Measurements from ENCODE around the gene GTPBP6. TPM values are rescaled to one million over a fixed set of nuclear protein-coding genes. Genes with fewer than 3 reads are reported as not detected.

The GTPBP6 gene
- total RNA-seq, 4 donors from 2014 or later, result 39.3 to 84.1 (median 56.3) TPM

GRCh38 chrX:337331-337831 is 18.8 kb upstream of the GTPBP6 start:
- Histone ChIP-seq H3K36me3 (peaks cover 0 to 84% (median 0%) of the 10 kb centered on the region in 3 donors), H3K27me3 (peaks cover 0 to 2% of the 10 kb centered on the region in 2 donors), H3K4me1 (no peaks in the 10 kb centered on the region), H3K27ac (no peak overlapping the region), H3K4me3 (no peak overlapping the region), H3K9me3 (no peaks in the 10 kb centered on the region)
- TF ChIP-seq EP300 (IDR thresholded peaks at IDR 0.05) (no peak), POLR2A (IDR thresholded peaks at IDR 0.05) (no peak), CTCF (IDR thresholded peaks at IDR 0.05) (no peak)
- 87 to 89% methylated on average over 38 of the region's 38 CpGs for WGBS, 2 donors
- DNase-seq (ENCODE audit: low spot score in 2 of 2), result no peak

GRCh38 chrX:336227-336626 is 17.6 kb upstream of the GTPBP6 start:
- no peaks in the 10 kb centered on the region for H3K9me3 ChIP-seq
- WGBS, 2 donors, result 87 to 92% methylated on average over 21 of the region's 21 CpGs
- H3K4me1 ChIP-seq, result peaks cover 0 to 9% (median 6%) of the 10 kb centered on the region in 4 donors
- H3K4me3 ChIP-seq, result no peak overlapping the region
- no peak overlapping the region for H3K27ac ChIP-seq
- TF ChIP-seq EP300 (IDR thresholded peaks at IDR 0.05), result no peak
- no peak for TF ChIP-seq CTCF (IDR thresholded peaks at IDR 0.05)
- TF ChIP-seq POLR2A (IDR thresholded peaks at IDR 0.05), result no peak
- H3K27me3 ChIP-seq, result peaks cover 0 to 12% of the 10 kb centered on the region in 2 donors
- no peak for DNase-seq (ENCODE audit: low spot score in 2 of 2)
- H3K36me3 ChIP-seq, result peaks cover 0 to 76% (median 0%) of the 10 kb centered on the region in 3 donors

- H3K27ac ChIP-seq, result no peak overlapping the region
- H3K27me3 ChIP-seq, result peaks cover 0 to 16% of the 10 kb centered on the region in 2 donors
- peaks cover 0 to 13% (median 8%) of the 10 kb centered on the region in 4 donors for H3K4me1 ChIP-seq
- H3K4me3 ChIP-seq, result no peak overlapping the region
- peaks cover 0 to 72% (median 0%) of the 10 kb centered on the region in 3 donors for H3K36me3 ChIP-seq
- no peak for TF ChIP-seq POLR2A (IDR thresholded peaks at IDR 0.05)
- no peak for TF ChIP-seq CTCF (IDR thresholded peaks at IDR 0.05)
- no peak for TF ChIP-seq EP300 (IDR thresholded peaks at IDR 0.05)
- H3K9me3 ChIP-seq, result no peaks in the 10 kb centered on the region
- no peak for DNase-seq (ENCODE audit: low spot score in 2 of 2)
- WGBS, 2 donors, result 94 to 96% methylated on average over 17 of the region's 17 CpGs
Observed at GRCh38 chrX:335758-336155, 17.2 kb upstream of the GTPBP6 start.

- Histone ChIP-seq H3K4me1 (peaks cover 0 to 15% (median 8%) of the 10 kb centered on the region in 4 donors), H3K27me3 (peaks cover 0 to 17% of the 10 kb centered on the region in 2 donors), H3K27ac (no peak overlapping the region), H3K4me3 (no peak overlapping the region), H3K9me3 (no peaks in the 10 kb centered on the region), H3K36me3 (peaks cover 0 to 68% (median 0%) of the 10 kb centered on the region in 3 donors)
- no peak for DNase-seq (ENCODE audit: low spot score in 2 of 2)
- 94 to 96% methylated on average over 45 to 47 of the region's 47 CpGs for WGBS, 2 donors
- TF ChIP-seq CTCF (IDR thresholded peaks at IDR 0.05) (no peak), POLR2A (IDR thresholded peaks at IDR 0.05) (no peak), EP300 (IDR thresholded peaks at IDR 0.05) (no peak)
Observed at GRCh38 chrX:334971-335757, 16.6 kb upstream of the GTPBP6 start.

- 94 to 96% methylated on average over 44 of the region's 53 CpGs for WGBS, 2 donors
- no peak overlapping the region for H3K27ac ChIP-seq
- no peak for DNase-seq (ENCODE audit: low spot score in 2 of 2)
- H3K27me3 ChIP-seq, result peaks cover 0 to 17% of the 10 kb centered on the region in 2 donors
- peaks cover 0 to 68% (median 0%) of the 10 kb centered on the region in 3 donors for H3K36me3 ChIP-seq
- no peak for TF ChIP-seq EP300 (IDR thresholded peaks at IDR 0.05)
- TF ChIP-seq POLR2A (IDR thresholded peaks at IDR 0.05), result no peak
- TF ChIP-seq CTCF (IDR thresholded peaks at IDR 0.05), result no peak
- H3K9me3 ChIP-seq, result no peaks in the 10 kb centered on the region
- H3K4me1 ChIP-seq, result peaks cover 0 to 15% (median 8%) of the 10 kb centered on the region in 4 donors
- H3K4me3 ChIP-seq, result no peak overlapping the region
Observed at GRCh38 chrX:334331-334891, 15.8 kb upstream of the GTPBP6 start.
